PC-3 (cell line): ENCODE data around the gene BTBD19. TPM values are rescaled to one million over a fixed set of nuclear protein-coding genes. Genes with fewer than 3 reads are reported as not detected.
"Not testable (repeated sequence)": the region's sequence is repeated elsewhere in the genome, so short reads cannot be mapped to it uniquely, and the experiment has no call there.

ENCODE experiments used
- ATAC-seq: fragments of 200-7000 bp; cut with Tn5 transposase; 2 replicates; pipeline ENCODE4 v1.9.1; 2020; ENCODE audit warnings: mild to moderate bottlenecking, moderate library complexity
- BruUV-seq: library from RNA; stranded (reverse); fragments of 400-500 nt; replicated peaks from 2 replicates; lab custom pipeline; 2021; lab: Mats Ljungman, UMichigan
- CTCF ChIA-PET: fragments of 300-600 bp; sonication (Branson Sonifier 250); formaldehyde crosslinking; loops from one replicate; lab custom pipeline; 2022; ENCODE audit warnings: antibody characterized with exemption; lab: Charles Lee
- POLR2A ChIA-PET: fragments of 300-600 bp; sonication (Branson Sonifier 250); formaldehyde crosslinking; loops from one replicate; lab custom pipeline; 2022; ENCODE audit warnings: antibody characterized with exemption; ENCODE audit not compliant: unreplicated experiment; lab: Charles Lee
- DNase-seq: peaks from one replicate; pipeline ENCODE4 v3.0.0-alpha.2; 2015
- H2AFZ ChIP-seq: fragments of 300-600 bp; sonication (generic); 2 replicates; pipeline ENCODE4 v1.6.0; 2016; ENCODE audit warnings: antibody characterized with exemption, low read length
- H3F3A ChIP-seq: fragments of 300-600 bp; sonication (generic); one replicate; pipeline ENCODE4 v1.6.0; 2017; ENCODE audit warnings: antibody characterized with exemption, low read length, control low read depth, mild to moderate bottlenecking; ENCODE audit not compliant: unreplicated experiment
- H3K27ac ChIP-seq: fragments of 300-600 bp; sonication (generic); 2 replicates; pipeline ENCODE4 v1.5.1; 2016; ENCODE audit warnings: mild to moderate bottlenecking, low read length
- H3K27me3 ChIP-seq: fragments of 300-600 bp; sonication (generic); 2 replicates; pipeline ENCODE4 v1.6.1; 2016; ENCODE audit warnings: low read length, mixed read lengths
- H3K36me3 ChIP-seq: fragments of 300-600 bp; sonication (generic); 2 replicates; pipeline ENCODE4 v1.6.1; 2016; ENCODE audit warnings: low read depth, mixed run types, low read length, mixed read lengths
- H3K4me1 ChIP-seq: fragments of 300-600 bp; sonication (generic); 2 replicates; pipeline ENCODE4 v1.5.1; 2016; ENCODE audit warnings: low read length; ENCODE audit not compliant: insufficient read depth
- H3K4me2 ChIP-seq: fragments of 300-600 bp; sonication (generic); 2 replicates; pipeline ENCODE4 v1.6.0; 2016; ENCODE audit warnings: low read length
- H3K4me3 ChIP-seq: fragments of 300-600 bp; sonication (generic); 2 replicates; pipeline ENCODE4 v1.5.1; 2016; ENCODE audit warnings: mild to moderate bottlenecking, low read length, mixed read lengths
- H3K79me2 ChIP-seq: fragments of 300-600 bp; sonication (generic); 2 replicates; pipeline ENCODE4 v1.6.1; 2017; ENCODE audit warnings: low read length, mixed read lengths
- H3K9ac ChIP-seq: fragments of 300-600 bp; sonication (generic); 2 replicates; pipeline ENCODE4 v1.6.0; 2016; ENCODE audit warnings: mild to moderate bottlenecking, low read length
- H3K9me2 ChIP-seq: fragments of 300-600 bp; sonication (generic); replicated peaks from 2 replicates; pipeline ENCODE4 v1.6.1; 2016; ENCODE audit warnings: mixed run types, low read length, mixed read lengths
- H3K9me3 ChIP-seq: fragments of 300-600 bp; sonication (generic); 2 replicates; pipeline ENCODE4 v1.6.1; 2016; ENCODE audit warnings: low read length, mixed read lengths
- H4K20me1 ChIP-seq: fragments of 300-600 bp; sonication (generic); 2 replicates; pipeline ENCODE4 v1.6.1; 2016; ENCODE audit warnings: low read length, mixed read lengths
- CTCF ChIP-seq: fragments of 300-600 bp; sonication (generic); conservative IDR thresholded peaks from 2 replicates; pipeline ENCODE4 v1.5.1; 2017; ENCODE audit warnings: antibody characterized with exemption, low read depth, mild to moderate bottlenecking, low read length
- EZH2 ChIP-seq: fragments of 300-600 bp; sonication (generic); IDR thresholded peaks from one replicate; pipeline ENCODE4 v1.6.1; 2017; ENCODE audit warnings: antibody characterized with exemption, mild to moderate bottlenecking, low read length; ENCODE audit not compliant: unreplicated experiment
- EZH2phosphoT487 ChIP-seq: fragments of 300-600 bp; sonication (generic); IDR thresholded peaks from 2 replicates; pipeline ENCODE4 v1.6.1; 2018; ENCODE audit warnings: mild to moderate bottlenecking, antibody characterized with exemption, low read length, borderline replicate concordance
- intact Hi-C: fragments of 100-400 bp; cut with micrococcal nuclease; formaldehyde crosslinking; loops from 2 replicates; pipeline ENCODE4 v1.9.0; 2023
- total RNA-seq: library from RNA; depleted of rRNA; stranded (reverse); fragments of >200 nt; gene quantifications from 2 replicates; pipeline ENCODE4 v1.2.3, GENCODE V29; 2014

BTBD19 gene
- total RNA-seq, 1 experiment from 2014 or later: 0.58 TPM

GRCh38 chr1:44821240-44821715, 13.0 kb downstream of the BTBD19 start:
- H3K9me3 ChIP-seq: no peaks in the 10 kb centered on the region
- H3K36me3 ChIP-seq: no peaks in the 10 kb centered on the region
- H3K79me2 ChIP-seq: no peaks in the 10 kb centered on the region
- ATAC-seq (no peak), DNase-seq (no peak)
- H3K27me3 ChIP-seq: no peaks in the 10 kb centered on the region
- H3K9me2 ChIP-seq: no peaks in the 10 kb centered on the region
- H3K27ac ChIP-seq: no peak overlapping the region
- POLR2A ChIA-PET: no interaction called here
- BruUV-seq: no TSS peak
- H2AFZ ChIP-seq: no peak overlapping the region
- no peak overlapping the region for H3K4me2 ChIP-seq
- intact Hi-C loops: no loop called here
- no peaks in the 10 kb centered on the region for H3F3A ChIP-seq
- H3K9ac ChIP-seq: no peak overlapping the region
- no peak for TF ChIP-seq CTCF
- TF ChIP-seq EZH2phosphoT487: no peak
- no peak for TF ChIP-seq EZH2
- H4K20me1 ChIP-seq: no peaks in the 10 kb centered on the region
- CTCF ChIA-PET: no interaction called here
- H3K4me3 ChIP-seq: no peak overlapping the region
- H3K4me1 ChIP-seq: no peaks in the 10 kb centered on the region; the same call in 1 of the 2 replicates

DNA sequence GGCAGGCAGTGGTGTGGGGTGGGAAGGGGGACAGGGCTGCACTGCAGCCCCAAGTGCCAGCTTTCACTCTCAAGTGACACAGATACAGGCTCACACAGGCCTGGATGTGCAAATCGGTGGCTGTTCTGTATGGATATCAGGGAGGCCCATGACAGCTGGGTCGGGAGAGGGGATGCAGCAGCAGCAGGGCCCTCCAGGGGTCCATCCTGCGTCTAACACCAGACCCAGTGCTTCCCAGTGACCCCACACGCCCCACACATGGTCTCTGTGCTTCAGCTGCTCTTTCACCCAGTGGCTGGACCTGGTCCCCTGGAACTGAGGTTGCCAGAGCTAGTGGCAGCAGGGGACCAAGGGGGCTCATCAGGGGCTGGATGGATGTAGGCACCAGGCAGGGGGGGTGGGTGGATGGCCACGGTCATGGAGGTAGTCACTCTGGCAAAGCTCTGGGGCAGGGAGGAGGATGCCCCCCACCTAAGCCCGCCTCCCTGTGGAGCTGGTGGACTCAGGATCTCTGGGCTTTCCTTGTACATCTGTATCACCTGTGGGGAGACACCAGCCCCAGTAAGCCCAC, 13.9 kb downstream of the BTBD19 start:
- TF ChIP-seq CTCF (no peak), EZH2 (no peak), EZH2phosphoT487 (no peak)
- BruUV-seq: no TSS peak
- no peak for ATAC-seq
- intact Hi-C loops: no loop called here
- Histone ChIP-seq H3K9me3 (no peaks in the 10 kb centered on the region), H3K36me3 (no peaks in the 10 kb centered on the region), H3K27ac (no peak overlapping the region), H3K4me3 (no peak overlapping the region), H2AFZ (no peak overlapping the region), H3K79me2 (no peaks in the 10 kb centered on the region), H3K9me2 (no peaks in the 10 kb centered on the region), H3K27me3 (no peaks in the 10 kb centered on the region), H3K9ac (no peak overlapping the region), H3K4me1 (no peaks in the 10 kb centered on the region; the same call in 1 of the 2 replicates), H4K20me1 (no peaks in the 10 kb centered on the region), H3F3A (no peaks in the 10 kb centered on the region), H3K4me2 (no peak overlapping the region)
- ChIA-PET CTCF (no interaction called here), POLR2A (no interaction called here)
- DNase-seq: no peak

- H3K4me1 ChIP-seq: no peaks in the 10 kb centered on the region; the same call in 1 of the 2 replicates
- TF ChIP-seq EZH2phosphoT487 (no peak), EZH2 (no peak), CTCF (no peak)
- H3K4me2 ChIP-seq: no peak overlapping the region
- ATAC-seq (no peak), DNase-seq (no peak)
- no peaks in the 10 kb centered on the region for H4K20me1 ChIP-seq
- no peak overlapping the region for H3K9ac ChIP-seq
- no peaks in the 10 kb centered on the region for H3F3A ChIP-seq
- no peaks in the 10 kb centered on the region for H3K79me2 ChIP-seq
- H3K9me2 ChIP-seq: no peaks in the 10 kb centered on the region
- ChIA-PET POLR2A (no interaction called here), CTCF (no interaction called here)
- intact Hi-C loops: no loop called here
- BruUV-seq: no TSS peak
- H2AFZ ChIP-seq: no peak overlapping the region
- no peaks in the 10 kb centered on the region for H3K36me3 ChIP-seq
- H3K27me3 ChIP-seq: no peaks in the 10 kb centered on the region
- H3K4me3 ChIP-seq: no peak overlapping the region
- no peak overlapping the region for H3K27ac ChIP-seq
- H3K9me3 ChIP-seq: no peaks in the 10 kb centered on the region
Observed at GRCh38 chr1:44822981-44823451, 14.7 kb downstream of the BTBD19 start.

- CTCF ChIA-PET, BruUV-seq, H2AFZ ChIP-seq, H3K27ac ChIP-seq, H3K9ac ChIP-seq, H3K4me1 ChIP-seq, H4K20me1 ChIP-seq, H3K36me3 ChIP-seq, H3K9me3 ChIP-seq, H3K9me2 ChIP-seq, H3K27me3 ChIP-seq, H3K4me2 ChIP-seq, H3F3A ChIP-seq, H3K79me2 ChIP-seq, POLR2A ChIA-PET, H3K4me3 ChIP-seq, DNase-seq, intact Hi-C loops, ATAC-seq: not testable (repeated sequence)
Observed at GRCh38 chr1:44824392-44824791, 16.1 kb downstream of the BTBD19 start.
